Measurements from ENCODE around the gene ACO2. TPM values are rescaled to one million over a fixed set of nuclear protein-coding genes. Genes with fewer than 3 reads are reported as not detected.

ACO2 gene
- total and polyA plus RNA-seq, 12 donors: 180 to 1,020 (median 893) TPM

- Histone ChIP-seq H3K36me3 (no peaks in the 10 kb centered on the region), H3K4me1 (peaks cover 10 to 70% (median 39%) of the 10 kb centered on the region in 9 donors), H3K4me3 (peak overlapping the region in 9 of 10 donors; percentile 46 to 66 (median 52)), H3K9me3 (no peaks in the 10 kb centered on the region), H3K27ac (peak overlapping the region; percentile 65 to 99 (median 88)), H3K27me3 (peaks cover 0 to 20% (median 0%) of the 10 kb centered on the region in 7 donors)
- ATAC-seq: peak in 1 of 8 donors; percentile 4
- intact Hi-C loops (cut with DNase I): no loop called here
- WGBS, 2 donors: 43 to 44% methylated on average over 6 of the region's 6 CpGs
- DNase-seq: no peak
- no peak for TF ChIP-seq CTCF (IDR thresholded peaks at IDR 0.05)
Observed at GRCh38 chr22:41560095-41560471, 91.2 kb downstream of the ACO2 start.

- DNase-seq: no peak
- Histone ChIP-seq H3K9me3 (no peaks in the 10 kb centered on the region), H3K36me3 (no peaks in the 10 kb centered on the region), H3K27ac (peak overlapping the region; percentile 65 to 99 (median 88)), H3K4me1 (peaks cover 10 to 72% (median 38%) of the 10 kb centered on the region in 9 donors), H3K27me3 (peaks cover 0 to 20% (median 0%) of the 10 kb centered on the region in 7 donors), H3K4me3 (peak overlapping the region; percentile 18 to 66 (median 50))
- intact Hi-C loops (cut with DNase I): no loop called here
- WGBS, 2 donors: 27 to 36% methylated on average over 10 of the region's 10 CpGs
- no peak for TF ChIP-seq CTCF (IDR thresholded peaks at IDR 0.05)
- peak; percentile 3 to 40 (median 20) for ATAC-seq
Observed at GRCh38 chr22:41561335-41561734, 92.4 kb downstream of the ACO2 start.

- H3K27ac ChIP-seq: peak overlapping the region; percentile 65 to 99 (median 88)
- H3K36me3 ChIP-seq: no peaks in the 10 kb centered on the region
- no peaks in the 10 kb centered on the region for H3K9me3 ChIP-seq
- peak; percentile 3 to 80 (median 59) for ATAC-seq
- intact Hi-C loops (cut with DNase I): no loop called here
- H3K4me1 ChIP-seq: peaks cover 9 to 70% (median 38%) of the 10 kb centered on the region in 9 donors
- H3K4me3 ChIP-seq: peak overlapping the region; percentile 18 to 66 (median 50)
- DNase-seq: peak in 1 of 2 donors; percentile 71
- WGBS, 2 donors: 33 to 41% methylated on average over 5 of the region's 5 CpGs
- H3K27me3 ChIP-seq: peaks cover 0 to 20% (median 0%) of the 10 kb centered on the region in 7 donors
- no peak for TF ChIP-seq CTCF (IDR thresholded peaks at IDR 0.05)
Observed at GRCh38 chr22:41561788-41562187, 92.9 kb downstream of the ACO2 start.

GRCh38 chr22:41562461-41562860 lies 93.5 kb downstream of the ACO2 start:
- Histone ChIP-seq H3K27me3 (peaks cover 0 to 20% (median 0%) of the 10 kb centered on the region in 7 donors), H3K27ac (peak overlapping the region; percentile 65 to 99 (median 88)), H3K4me1 (peaks cover 5 to 67% (median 41%) of the 10 kb centered on the region in 9 donors), H3K36me3 (no peaks in the 10 kb centered on the region), H3K4me3 (peak overlapping the region in 9 of 10 donors; percentile 46 to 66 (median 52)), H3K9me3 (no peaks in the 10 kb centered on the region)
- ATAC-seq (peak in 2 of 8 donors; percentile 8 to 12), DNase-seq (no peak)
- TF ChIP-seq CTCF (IDR thresholded peaks at IDR 0.05): no peak
- WGBS, 2 donors: 51 to 71% methylated on average over 4 of the region's 4 CpGs
- intact Hi-C loops (cut with DNase I): no loop called here
